Right lobe of liver (tissue), 4 donors: ENCODE measurements around the gene DNMT3L.
A peak's percentile ranks its signal among the peaks of the same experiment; 100 is the strongest.

ENCODE experiments used
- POLR2A ChIP-seq: fragments of 450-650 bp; IDR thresholded peaks from one replicate; pipeline ENCODE4 v1.6.1; 2017; ENCODE audit warnings: antibody characterized with exemption, mild to moderate bottlenecking
- TF ChIP-seq, protein P1 (sequence below), 4 donors: fragments of 200-600 bp in 3 of 4; fragments of 450-650 bp in 1 of 4; IDR thresholded peaks; one replicate each; pipeline versions ENCODE4 v1.5.1 to v1.8.0; 2016 to 2022; ENCODE audit warnings: antibody characterized with exemption in 4 of 4, mild to moderate bottlenecking in 2 of 4
- donor health status: DM: no; HTN: no; CAD: no.
- donor health status: DM: no; HTN: no; CAD: no.
- donor health status: DM: no; HTN: yes; CAD: no.

DNA sequence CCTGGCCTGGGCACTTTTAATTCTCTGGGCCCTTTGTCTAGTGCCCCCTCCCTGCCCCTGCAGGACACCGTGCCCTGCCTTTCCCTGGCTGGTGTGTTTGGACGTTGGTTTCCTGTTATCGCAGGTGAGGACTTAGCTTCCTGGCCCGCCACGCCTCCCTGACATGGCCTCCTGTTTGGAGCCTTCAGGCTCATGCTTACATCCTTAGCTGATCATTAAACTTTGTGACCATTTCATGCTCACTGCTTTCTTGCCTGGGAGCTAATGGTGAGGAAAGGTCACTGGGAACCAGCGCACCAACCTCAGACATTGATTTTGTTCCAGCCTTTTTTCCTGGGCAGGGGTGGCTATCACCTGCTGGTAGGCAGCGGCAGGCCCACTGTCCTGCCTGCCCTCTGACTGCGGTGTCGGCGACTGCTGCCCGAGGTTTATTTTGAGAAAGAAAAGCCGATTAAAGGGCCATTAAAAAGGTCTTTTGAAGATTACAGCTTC, 41.8 kb upstream of the DNMT3L start:
- TF ChIP-seq, protein P1, sequence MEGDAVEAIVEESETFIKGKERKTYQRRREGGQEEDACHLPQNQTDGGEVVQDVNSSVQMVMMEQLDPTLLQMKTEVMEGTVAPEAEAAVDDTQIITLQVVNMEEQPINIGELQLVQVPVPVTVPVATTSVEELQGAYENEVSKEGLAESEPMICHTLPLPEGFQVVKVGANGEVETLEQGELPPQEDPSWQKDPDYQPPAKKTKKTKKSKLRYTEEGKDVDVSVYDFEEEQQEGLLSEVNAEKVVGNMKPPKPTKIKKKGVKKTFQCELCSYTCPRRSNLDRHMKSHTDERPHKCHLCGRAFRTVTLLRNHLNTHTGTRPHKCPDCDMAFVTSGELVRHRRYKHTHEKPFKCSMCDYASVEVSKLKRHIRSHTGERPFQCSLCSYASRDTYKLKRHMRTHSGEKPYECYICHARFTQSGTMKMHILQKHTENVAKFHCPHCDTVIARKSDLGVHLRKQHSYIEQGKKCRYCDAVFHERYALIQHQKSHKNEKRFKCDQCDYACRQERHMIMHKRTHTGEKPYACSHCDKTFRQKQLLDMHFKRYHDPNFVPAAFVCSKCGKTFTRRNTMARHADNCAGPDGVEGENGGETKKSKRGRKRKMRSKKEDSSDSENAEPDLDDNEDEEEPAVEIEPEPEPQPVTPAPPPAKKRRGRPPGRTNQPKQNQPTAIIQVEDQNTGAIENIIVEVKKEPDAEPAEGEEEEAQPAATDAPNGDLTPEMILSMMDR (IDR thresholded peaks at IDR 0.05), result no peak
- peak; percentile 17 for TF ChIP-seq POLR2A
